ENCODE measurements around the gene NDUFS7.

NDUFS7 gene

DNA sequence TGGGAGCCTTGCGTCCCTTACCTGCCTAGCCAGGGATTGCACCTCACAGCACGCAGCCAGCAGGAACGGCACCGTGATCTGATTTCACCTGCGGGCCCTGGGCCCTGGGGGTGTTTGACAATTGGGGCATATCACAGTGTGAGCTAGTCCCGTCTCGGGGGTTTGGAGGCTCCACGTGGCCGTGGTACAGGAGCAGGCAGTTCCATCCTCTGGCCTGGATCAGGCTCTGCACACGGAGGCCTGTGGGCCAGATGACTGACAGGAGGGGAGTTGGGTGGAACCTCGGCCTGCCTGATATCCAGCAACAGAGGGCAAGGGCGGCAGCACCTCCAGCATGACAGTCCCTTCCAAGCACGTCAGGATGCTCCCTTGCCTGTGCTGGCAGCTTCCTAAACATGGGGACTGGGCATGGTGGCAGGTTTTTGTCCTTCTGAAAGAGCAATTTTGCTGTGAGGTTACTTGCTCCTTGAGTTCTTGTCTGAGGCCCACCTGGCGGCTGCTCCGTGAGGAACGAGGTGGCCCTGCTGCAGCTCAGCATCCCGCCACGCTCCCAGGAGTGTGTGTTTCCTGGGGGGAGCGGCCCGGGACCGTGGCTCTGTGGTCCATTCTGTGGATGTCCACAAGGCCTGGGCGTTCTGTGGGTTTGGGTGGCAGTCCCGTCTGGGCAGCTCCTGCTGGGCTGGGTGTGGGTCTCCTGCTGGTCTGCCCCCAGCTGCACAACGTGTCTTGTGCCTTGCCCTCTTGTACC, 48.2 kb downstream of the NDUFS7 start:
- Histone ChIP-seq H3K36me3 (ENCODE audit: control insufficient read depth, insufficient read depth, low read length) (no peaks in the 10 kb centered on the region), H2AFZ (no peak overlapping the region), H3K9ac (no peak overlapping the region), H3K4me2 (ENCODE audit: low read length) (no peak overlapping the region), H3K4me3 (ENCODE audit: low read depth, low read length) (no peak overlapping the region), H3K79me2 (peaks cover 8% of the 10 kb centered on the region), H3K27ac (no peak overlapping the region), H3K9me3 (ENCODE audit: control insufficient read depth, low read length) (no peaks in the 10 kb centered on the region), H3K27me3 (ENCODE audit: control insufficient read depth, insufficient read depth, low read length) (no peaks in the 10 kb centered on the region), H3K4me1 (no peaks in the 10 kb centered on the region)
- TF ChIP-seq, protein P1, sequence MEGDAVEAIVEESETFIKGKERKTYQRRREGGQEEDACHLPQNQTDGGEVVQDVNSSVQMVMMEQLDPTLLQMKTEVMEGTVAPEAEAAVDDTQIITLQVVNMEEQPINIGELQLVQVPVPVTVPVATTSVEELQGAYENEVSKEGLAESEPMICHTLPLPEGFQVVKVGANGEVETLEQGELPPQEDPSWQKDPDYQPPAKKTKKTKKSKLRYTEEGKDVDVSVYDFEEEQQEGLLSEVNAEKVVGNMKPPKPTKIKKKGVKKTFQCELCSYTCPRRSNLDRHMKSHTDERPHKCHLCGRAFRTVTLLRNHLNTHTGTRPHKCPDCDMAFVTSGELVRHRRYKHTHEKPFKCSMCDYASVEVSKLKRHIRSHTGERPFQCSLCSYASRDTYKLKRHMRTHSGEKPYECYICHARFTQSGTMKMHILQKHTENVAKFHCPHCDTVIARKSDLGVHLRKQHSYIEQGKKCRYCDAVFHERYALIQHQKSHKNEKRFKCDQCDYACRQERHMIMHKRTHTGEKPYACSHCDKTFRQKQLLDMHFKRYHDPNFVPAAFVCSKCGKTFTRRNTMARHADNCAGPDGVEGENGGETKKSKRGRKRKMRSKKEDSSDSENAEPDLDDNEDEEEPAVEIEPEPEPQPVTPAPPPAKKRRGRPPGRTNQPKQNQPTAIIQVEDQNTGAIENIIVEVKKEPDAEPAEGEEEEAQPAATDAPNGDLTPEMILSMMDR (IDR thresholded peaks at IDR 0.05): no peak

DNA sequence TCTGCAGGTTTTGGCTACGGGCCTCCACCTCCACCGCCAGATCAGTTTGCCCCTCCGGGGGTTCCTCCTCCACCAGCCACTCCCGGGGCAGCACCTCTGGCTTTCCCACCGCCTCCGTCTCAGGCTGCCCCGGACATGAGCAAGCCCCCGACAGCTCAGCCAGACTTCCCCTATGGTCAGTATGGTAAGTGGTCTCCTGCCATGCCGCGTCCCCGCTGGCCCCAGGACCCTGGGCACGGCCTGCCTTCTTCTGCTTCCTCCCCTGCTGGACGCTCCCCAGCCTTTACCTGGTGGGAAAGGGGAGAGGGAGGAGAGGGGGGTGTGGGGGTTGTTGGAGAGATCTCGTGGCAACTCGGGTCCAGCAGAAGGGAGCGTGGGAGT, 48.8 kb downstream of the NDUFS7 start:
- H2AFZ ChIP-seq: no peak overlapping the region

DNA sequence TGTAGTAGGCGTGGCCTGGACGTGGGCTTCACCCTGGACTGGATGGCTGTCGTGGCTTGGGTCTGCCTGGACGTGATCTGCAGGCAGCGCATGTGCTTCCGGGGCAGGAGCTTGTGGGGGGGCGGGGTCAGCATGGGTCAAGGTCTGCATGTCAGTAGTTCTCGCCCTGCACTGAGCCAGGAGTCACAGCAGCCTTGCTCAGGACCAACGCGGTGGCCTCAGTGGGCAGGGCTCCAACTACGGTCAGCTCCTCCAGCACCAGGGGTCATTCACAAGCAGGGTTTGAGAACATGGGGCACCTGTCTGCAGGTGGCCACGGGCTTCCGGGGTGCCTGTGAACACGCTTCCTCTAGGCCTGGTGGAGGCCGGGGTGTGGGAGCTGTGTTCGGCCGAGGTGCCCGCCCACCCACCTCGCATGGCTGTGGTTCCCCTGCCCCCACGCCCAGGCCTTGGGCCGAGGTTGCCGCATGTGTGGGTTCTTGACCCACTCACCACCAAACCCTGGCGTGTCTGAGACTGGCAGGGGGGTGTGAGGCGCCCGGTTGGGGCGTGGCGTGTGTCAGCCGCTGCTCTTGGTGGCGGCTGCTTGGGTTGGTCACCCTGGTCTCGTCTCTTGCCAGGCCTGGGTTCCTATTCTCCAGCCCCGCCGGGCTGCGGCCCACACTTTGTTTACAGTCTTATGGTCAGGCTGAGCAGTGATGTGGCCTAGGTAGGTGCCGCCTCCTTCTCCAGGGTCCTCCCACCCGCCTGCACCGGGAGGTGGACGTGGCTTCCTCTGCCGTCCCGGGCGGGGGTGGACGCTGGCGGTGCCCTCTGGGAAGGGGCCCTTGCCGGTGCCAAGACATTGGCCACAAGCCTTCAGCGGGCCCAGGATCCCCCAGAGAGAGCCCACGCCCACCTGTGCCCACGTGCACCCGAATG, 49.7 kb downstream of the NDUFS7 start:
- no peaks in the 10 kb centered on the region for H3K36me3 ChIP-seq (ENCODE audit: control insufficient read depth, insufficient read depth, low read length)

More for the DNA sequence above, 48.8 kb downstream of the NDUFS7 start:
- Histone ChIP-seq H3K4me1 (no peaks in the 10 kb centered on the region), H3K27ac (no peak overlapping the region), H3K79me2 (peaks cover 8% of the 10 kb centered on the region), H3K27me3 (ENCODE audit: control insufficient read depth, insufficient read depth, low read length) (no peaks in the 10 kb centered on the region), H3K4me3 (ENCODE audit: low read depth, low read length) (no peak overlapping the region), H3K36me3 (ENCODE audit: control insufficient read depth, insufficient read depth, low read length) (no peaks in the 10 kb centered on the region), H3K9ac (no peak overlapping the region), H3K4me2 (ENCODE audit: low read length) (no peak overlapping the region), H3K9me3 (ENCODE audit: control insufficient read depth, low read length) (no peaks in the 10 kb centered on the region)
- TF ChIP-seq, protein P1 (IDR thresholded peaks at IDR 0.05): no peak

DNA sequence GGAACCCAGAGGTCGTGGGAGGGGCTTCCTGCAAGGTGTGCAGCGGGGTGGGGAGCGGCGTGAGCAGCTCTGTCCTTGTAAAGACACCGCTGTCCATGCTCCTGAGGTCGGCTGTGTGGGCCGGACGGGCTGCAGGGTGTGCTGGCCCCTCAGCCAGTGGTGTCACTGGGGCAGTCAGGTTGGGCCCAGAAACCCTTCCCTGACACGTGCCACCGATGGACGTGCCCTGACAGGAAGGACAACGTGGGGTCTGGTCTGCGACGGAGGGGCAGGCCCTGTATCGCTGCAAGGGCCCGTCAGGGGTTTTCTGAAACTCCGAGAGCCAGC, 50.3 kb downstream of the NDUFS7 start:
- Histone ChIP-seq H3K9ac (no peak overlapping the region), H2AFZ (no peak overlapping the region), H3K4me3 (ENCODE audit: low read depth, low read length) (no peak overlapping the region), H3K4me2 (ENCODE audit: low read length) (no peak overlapping the region), H3K36me3 (ENCODE audit: control insufficient read depth, insufficient read depth, low read length) (no peaks in the 10 kb centered on the region), H3K79me2 (peaks cover 11% of the 10 kb centered on the region), H3K4me1 (no peaks in the 10 kb centered on the region), H3K9me3 (ENCODE audit: control insufficient read depth, low read length) (no peaks in the 10 kb centered on the region), H3K27ac (no peak overlapping the region), H3K27me3 (ENCODE audit: control insufficient read depth, insufficient read depth, low read length) (no peaks in the 10 kb centered on the region)
- TF ChIP-seq, protein P1 (IDR thresholded peaks at IDR 0.05): no peak

More for the DNA sequence above, 49.7 kb downstream of the NDUFS7 start:
- TF ChIP-seq, protein P1 (IDR thresholded peaks at IDR 0.05): no peak
- no peak overlapping the region for H3K4me3 ChIP-seq (ENCODE audit: low read depth, low read length)
- H3K4me2 ChIP-seq (ENCODE audit: low read length): no peak overlapping the region
- no peaks in the 10 kb centered on the region for H3K27me3 ChIP-seq (ENCODE audit: control insufficient read depth, insufficient read depth, low read length)
- no peak overlapping the region for H3K27ac ChIP-seq
- H3K9ac ChIP-seq: no peak overlapping the region
- H2AFZ ChIP-seq: no peak overlapping the region
- H3K4me1 ChIP-seq: no peaks in the 10 kb centered on the region
- H3K79me2 ChIP-seq: peaks cover 8% of the 10 kb centered on the region
- no peaks in the 10 kb centered on the region for H3K9me3 ChIP-seq (ENCODE audit: control insufficient read depth, low read length)

All from parathyroid adenoma (tissue), 2 donors.